SU-DHL-6 (cell line): ENCODE results near the gene SLC12A2.

Source experiments
- CTCF ChIP-seq: fragments of 200-600 bp; sonication (generic); IDR thresholded peaks from one replicate; pipeline ENCODE4 v1.5.1; 2017; ENCODE audit warnings: antibody characterized with exemption, mild to moderate bottlenecking, low read length, moderate library complexity; ENCODE audit not compliant: insufficient read depth, poor library complexity, severe bottlenecking
- EZH2phosphoT487 ChIP-seq: fragments of 200-600 bp; sonication (generic), shearing (Covaris generic); conservative IDR thresholded peaks from 2 replicates; pipeline ENCODE4 v1.6.1; 2018; ENCODE audit warnings: mild to moderate bottlenecking, antibody characterized with exemption, low read length, moderate library complexity, mixed read lengths

- TF ChIP-seq CTCF (no peak), EZH2phosphoT487 (no peak)
Measured at GRCh38 chr5:128143911-128144310, 60.3 kb downstream of the SLC12A2 start.
